Aorta (tissue), 5 donors: ENCODE measurements around the gene UBE3A. TPM values are rescaled to one million over a fixed set of nuclear protein-coding genes. Genes with fewer than 3 reads are reported as not detected.
"Not testable (repeated sequence)": the region's sequence is repeated elsewhere in the genome, so short reads cannot be mapped to it uniquely, and the experiment has no call there.

Experiments used
- ATAC-seq: fragments of 200-7000 bp; cut with Tn5 transposase; one replicate; pipeline ENCODE4 v1.9.1; 2022; ENCODE audit warnings: moderate library complexity; ENCODE audit not compliant: low FRiP score
- DNase-seq, 2 donors: peaks; one replicate each; pipeline ENCODE4 v3.0.0-alpha.2; 2020
- H3K27ac ChIP-seq, 2 donors: one replicate each; pipeline ENCODE4 v1.5.1; 2013; ENCODE audit warnings: low read length in 2 of 2, mild to moderate bottlenecking in 2 of 2, moderate library complexity in 2 of 2, control low read depth in 1 of 2, inconsistent platforms in 1 of 2, low read depth in 1 of 2
- H3K27me3 ChIP-seq, 2 donors: one replicate each; pipeline ENCODE4 v1.6.1; 2013; ENCODE audit warnings: control low read depth in 1 of 2, low read length in 1 of 2, mild to moderate bottlenecking in 1 of 2, moderate library complexity in 1 of 2; ENCODE audit not compliant: insufficient read depth in 2 of 2, control insufficient read depth in 1 of 2
- H3K36me3 ChIP-seq, 2 donors: one replicate each; pipeline ENCODE4 v1.6.1; 2013; ENCODE audit warnings: control low read depth in 1 of 2, low read length in 1 of 2, mild to moderate bottlenecking in 1 of 2; ENCODE audit not compliant: insufficient read depth in 2 of 2, control insufficient read depth in 1 of 2
- H3K4me1 ChIP-seq, 2 donors: one replicate each; pipeline ENCODE4 v1.6.1; 2013; ENCODE audit warnings: low read length in 2 of 2, control low read depth in 1 of 2, mild to moderate bottlenecking in 1 of 2, moderate library complexity in 1 of 2; ENCODE audit not compliant: insufficient read depth in 2 of 2, control insufficient read depth in 1 of 2
- H3K4me3 ChIP-seq, 2 donors: one replicate each; pipeline ENCODE4 v1.5.1; 2013; ENCODE audit warnings: low read length in 2 of 2, control low read depth in 1 of 2, mild to moderate bottlenecking in 1 of 2
- H3K9me3 ChIP-seq: one replicate; pipeline ENCODE4 v1.6.1; 2013; ENCODE audit warnings: mild to moderate bottlenecking, low read length; ENCODE audit not compliant: control insufficient read depth
- WGBS, 2 donors: extraction: QIAGEN DNeasy Blood & Tissue Kit; methylation state at CpG; one replicate each; pipeline ENCODE4 v1.1.7; 2013; 5-methylcytosine and 5-hydroxymethylcytosine counted together
- intact Hi-C, 2 donors: fragments of 100-400 bp; cut with DNase I; formaldehyde crosslinking; loops; one replicate each; pipeline versions ENCODE4 v1.14.2 to v1.15.0; 2022
- polyA plus RNA-seq, 2 donors: library from polyadenylated mRNA; stranded (reverse); fragments of 200-250 nt; gene quantifications; one replicate each; pipeline ENCODE4 v1.2.3, GENCODE V29; 2013
- total RNA-seq, 2 donors: library from RNA; stranded (reverse); fragmentation: NEBNext Ultra II Directional; extraction: Animal tissue kit (Norgen Biotek cat#: 25700); gene quantifications; one replicate each; pipeline ENCODE4 v1.2.1, GENCODE V29; 2021
- donor health status: healthy with polysubstance abuse.
- donor health status: Bipolar disorder and iron deficiency.
- donor health status: DM: no; HTN: no; CAD: no.
- donor health status: DM: no; HTN: no; CAD: no.
- donor health status: DM: yes; HTN: yes; CAD: no.

Gene UBE3A
- total and polyA plus RNA-seq, 4 donors = 14.8 to 93.6 (median 61.0) TPM

- DNase-seq = no peak
- 96 to 97% methylated on average over 2 of the region's 2 CpGs for WGBS, 2 donors
- H3K9me3 ChIP-seq = no peaks in the 10 kb centered on the region
- ATAC-seq = no peak
- no peak overlapping the region for H3K4me3 ChIP-seq
- no peak overlapping the region for H3K27ac ChIP-seq
- H3K4me1 ChIP-seq = peaks cover 2 to 6% of the 10 kb centered on the region in 2 donors
- H3K36me3 ChIP-seq = no peaks in the 10 kb centered on the region
- no peaks in the 10 kb centered on the region for H3K27me3 ChIP-seq
- intact Hi-C loops = no loop called here
These were observed 21.2 kb downstream of the UBE3A start for GRCh38 chr15:25417604-25418003.

GRCh38 chr15:25416693-25417092 lies 22.1 kb downstream of the UBE3A start:
- peaks cover 2 to 6% of the 10 kb centered on the region in 2 donors for H3K4me1 ChIP-seq
- ATAC-seq = no peak
- no peak for DNase-seq
- no peaks in the 10 kb centered on the region for H3K27me3 ChIP-seq
- H3K27ac ChIP-seq = no peak overlapping the region
- H3K4me3 ChIP-seq = no peak overlapping the region
- H3K36me3 ChIP-seq = no peaks in the 10 kb centered on the region
- H3K9me3 ChIP-seq = no peaks in the 10 kb centered on the region
- WGBS, 2 donors = 84 to 86% methylated on average over 3 of the region's 3 CpGs
- intact Hi-C loops = no loop called here

- no peaks in the 10 kb centered on the region for H3K9me3 ChIP-seq
- H3K36me3 ChIP-seq = no peaks in the 10 kb centered on the region
- no peaks in the 10 kb centered on the region for H3K27me3 ChIP-seq
- DNase-seq = no peak
- WGBS, 2 donors = 67 to 68% methylated on average over 3 of the region's 3 CpGs
- no peak overlapping the region for H3K4me3 ChIP-seq
- H3K4me1 ChIP-seq = peaks cover 2 to 6% of the 10 kb centered on the region in 2 donors
- intact Hi-C loops = no loop called here
- H3K27ac ChIP-seq = no peak overlapping the region
- no peak for ATAC-seq
These were observed 23.1 kb downstream of the UBE3A start for GRCh38 chr15:25415707-25416106.

- intact Hi-C loops = no loop called here
- DNase-seq (no peak), ATAC-seq (no peak)
- Histone ChIP-seq H3K36me3 (no peaks in the 10 kb centered on the region), H3K9me3 (no peaks in the 10 kb centered on the region), H3K4me3 (no peak overlapping the region), H3K27me3 (no peaks in the 10 kb centered on the region), H3K27ac (no peak overlapping the region), H3K4me1 (peaks cover 4 to 6% of the 10 kb centered on the region in 2 donors)
- 98 to 100% methylated on average over 1 of the region's 1 CpG for WGBS, 2 donors
These were observed 23.6 kb downstream of the UBE3A start for GRCh38 chr15:25415217-25415616.

- intact Hi-C loops = no loop called here
- H3K4me1 ChIP-seq = peaks cover 2 to 6% of the 10 kb centered on the region in 2 donors
These were observed 28.2 kb downstream of the UBE3A start for GRCh38 chr15:25410649-25411048.

GRCh38 chr15:25409731-25410130 lies 29.1 kb downstream of the UBE3A start:
- WGBS, 2 donors = 74 to 83% methylated on average over 4 of the region's 4 CpGs
- intact Hi-C loops, DNase-seq, H3K4me1 ChIP-seq, ATAC-seq, H3K36me3 ChIP-seq, H3K9me3 ChIP-seq, H3K4me3 ChIP-seq, H3K27me3 ChIP-seq, H3K27ac ChIP-seq: not testable (repeated sequence)

More at GRCh38 chr15:25410649-25411048, 28.2 kb downstream of the UBE3A start:
- Histone ChIP-seq H3K27me3 (no peaks in the 10 kb centered on the region), H3K9me3 (no peaks in the 10 kb centered on the region), H3K4me3 (no peak overlapping the region), H3K36me3 (no peaks in the 10 kb centered on the region), H3K27ac (no peak overlapping the region)
- ATAC-seq = no peak
- no peak for DNase-seq
- 90 to 94% methylated on average over 2 of the region's 2 CpGs for WGBS, 2 donors

- no peak for ATAC-seq
- H3K4me3 ChIP-seq = no peak overlapping the region
- H3K9me3 ChIP-seq = no peaks in the 10 kb centered on the region
- H3K27me3 ChIP-seq = no peaks in the 10 kb centered on the region
- no peak overlapping the region for H3K27ac ChIP-seq
- intact Hi-C loops = no loop called here
- H3K4me1 ChIP-seq = peaks cover 2 to 6% of the 10 kb centered on the region in 2 donors
- H3K36me3 ChIP-seq = peaks cover 0 to 3% of the 10 kb centered on the region in 2 donors
- no peak for DNase-seq
- WGBS, 2 donors = 81% methylated on average over 2 of the region's 2 CpGs
These were observed 29.9 kb downstream of the UBE3A start for GRCh38 chr15:25408929-25409328.

- peaks cover 2% of the 10 kb centered on the region in 2 donors for H3K4me1 ChIP-seq
- 39 to 47% methylated on average over 2 of the region's 2 CpGs for WGBS, 2 donors
- no peak overlapping the region for H3K4me3 ChIP-seq
- no peak for ATAC-seq
- intact Hi-C loops = no loop called here
- no peaks in the 10 kb centered on the region for H3K9me3 ChIP-seq
- H3K36me3 ChIP-seq = peaks cover 0 to 3% of the 10 kb centered on the region in 2 donors
- no peak for DNase-seq
- no peaks in the 10 kb centered on the region for H3K27me3 ChIP-seq
- no peak overlapping the region for H3K27ac ChIP-seq
These were observed 30.4 kb downstream of the UBE3A start for GRCh38 chr15:25408428-25408827.

- ATAC-seq = no peak
- peaks cover 0 to 2% of the 10 kb centered on the region in 2 donors for H3K4me1 ChIP-seq
- 77% methylated on average over 4 of the region's 4 CpGs for WGBS, 2 donors
These were observed 30.9 kb downstream of the UBE3A start for GRCh38 chr15:25407950-25408349.

More at GRCh38 chr15:25407950-25408349, 30.9 kb downstream of the UBE3A start:
- intact Hi-C loops = no loop called here
- H3K9me3 ChIP-seq = no peaks in the 10 kb centered on the region
- no peak overlapping the region for H3K27ac ChIP-seq
- H3K36me3 ChIP-seq = peaks cover 0 to 3% of the 10 kb centered on the region in 2 donors
- no peaks in the 10 kb centered on the region for H3K27me3 ChIP-seq
- no peak overlapping the region for H3K4me3 ChIP-seq
- no peak for DNase-seq
